Left renal cortex interstitium (tissue), 4 donors: Measurements from ENCODE around the gene SLC25A48. TPM values are rescaled to one million over a fixed set of nuclear protein-coding genes. Genes with fewer than 3 reads are reported as not detected.
A peak's percentile ranks its signal among the peaks of the same experiment; 100 is the strongest.

ENCODE experiments used
- DNase-seq, 4 donors: peaks; one replicate each; pipeline ENCODE4 v3.0.0-alpha.2; 2013; ENCODE audit warnings: low read depth in 4 of 4, low spot score in 2 of 4, missing footprints in 1 of 4
- polyA plus RNA-seq, 4 donors: library from polyadenylated mRNA; unstranded; fragments of 120-200 nt; gene quantifications; one replicate each; pipeline ENCODE4 v1.2.1, GENCODE V29; 2013; ENCODE audit not compliant: insufficient read length in 4 of 4

The SLC25A48 gene, protein sequence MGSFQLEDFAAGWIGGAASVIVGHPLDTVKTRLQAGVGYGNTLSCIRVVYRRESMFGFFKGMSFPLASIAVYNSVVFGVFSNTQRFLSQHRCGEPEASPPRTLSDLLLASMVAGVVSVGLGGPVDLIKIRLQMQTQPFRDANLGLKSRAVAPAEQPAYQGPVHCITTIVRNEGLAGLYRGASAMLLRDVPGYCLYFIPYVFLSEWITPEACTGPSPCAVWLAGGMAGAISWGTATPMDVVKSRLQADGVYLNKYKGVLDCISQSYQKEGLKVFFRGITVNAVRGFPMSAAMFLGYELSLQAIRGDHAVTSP
- 1 to 10 TPM; 2.8 to 4.4 (median 3.9) TPM for polyA plus RNA-seq

DNA sequence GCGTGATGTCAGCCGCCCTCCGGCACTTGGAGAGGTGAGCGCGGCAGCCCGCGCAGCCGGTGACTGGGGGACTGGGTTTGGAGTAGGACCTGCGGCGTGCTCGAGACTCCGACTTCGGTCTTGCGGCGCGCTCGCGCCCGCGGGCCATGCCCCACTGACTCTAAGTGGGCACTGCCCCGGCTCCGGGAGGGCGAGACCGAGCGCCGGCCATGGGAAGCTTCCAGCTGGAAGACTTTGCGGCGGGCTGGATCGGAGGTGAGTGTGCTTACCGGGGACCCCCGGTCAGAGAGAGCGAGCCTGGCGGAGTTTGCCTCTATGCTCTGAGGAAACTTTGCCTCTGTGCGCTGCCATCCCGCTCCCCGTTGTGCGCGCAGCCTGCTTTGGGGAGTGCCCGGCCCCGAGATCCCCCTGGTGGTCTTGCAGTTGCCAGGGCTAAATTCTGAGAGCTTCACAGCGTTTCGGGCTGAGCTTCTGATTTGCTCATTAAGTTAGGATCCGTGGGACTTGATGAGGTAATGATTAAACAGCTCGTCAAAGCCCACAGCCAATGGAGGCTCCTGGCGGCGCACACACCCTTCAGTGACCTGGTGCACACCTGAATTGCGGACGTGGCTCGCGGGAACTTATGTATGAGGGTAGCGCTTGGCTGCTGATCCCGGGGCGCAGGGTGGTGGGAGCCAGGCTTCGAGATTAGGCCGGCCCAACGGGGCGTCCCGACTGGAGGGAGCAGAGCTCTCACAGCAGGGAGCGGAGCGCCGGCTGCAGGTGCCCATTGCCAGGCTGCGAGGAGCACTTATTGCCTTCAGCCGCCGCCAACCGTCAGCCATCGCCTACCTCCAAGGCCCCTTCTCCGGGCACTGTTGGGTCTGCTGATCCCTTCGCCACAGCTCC, at the start of gene SLC25A48:
SLC25A48 (plus strand) TSS at position 25 of the 891 bp plus-strand sequence; CDS start at position 210, 185 bp downstream.
- peak in 2 of 4 donors; percentile 41 to 47 for DNase-seq

DNA sequence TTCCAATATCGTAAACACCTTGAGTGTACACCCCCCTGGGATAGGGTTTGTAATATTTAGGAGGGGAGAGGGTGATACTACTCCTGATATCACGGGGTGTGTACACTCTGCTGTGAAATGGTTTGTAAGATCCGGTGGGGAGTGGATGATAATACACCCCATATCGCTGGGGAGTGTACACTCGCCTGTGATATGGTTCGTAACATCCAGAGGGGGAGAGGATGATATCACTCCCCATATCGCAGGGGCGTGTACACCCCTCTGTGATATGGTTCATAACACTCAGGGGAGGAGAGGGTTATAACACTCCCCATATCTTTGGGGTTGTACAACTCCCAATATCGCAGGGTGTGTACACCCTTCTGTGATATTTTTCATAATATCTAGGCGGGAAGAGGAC, 33.8 kb upstream of the SLC25A48 start:
- DNase-seq, result no peak

DNA sequence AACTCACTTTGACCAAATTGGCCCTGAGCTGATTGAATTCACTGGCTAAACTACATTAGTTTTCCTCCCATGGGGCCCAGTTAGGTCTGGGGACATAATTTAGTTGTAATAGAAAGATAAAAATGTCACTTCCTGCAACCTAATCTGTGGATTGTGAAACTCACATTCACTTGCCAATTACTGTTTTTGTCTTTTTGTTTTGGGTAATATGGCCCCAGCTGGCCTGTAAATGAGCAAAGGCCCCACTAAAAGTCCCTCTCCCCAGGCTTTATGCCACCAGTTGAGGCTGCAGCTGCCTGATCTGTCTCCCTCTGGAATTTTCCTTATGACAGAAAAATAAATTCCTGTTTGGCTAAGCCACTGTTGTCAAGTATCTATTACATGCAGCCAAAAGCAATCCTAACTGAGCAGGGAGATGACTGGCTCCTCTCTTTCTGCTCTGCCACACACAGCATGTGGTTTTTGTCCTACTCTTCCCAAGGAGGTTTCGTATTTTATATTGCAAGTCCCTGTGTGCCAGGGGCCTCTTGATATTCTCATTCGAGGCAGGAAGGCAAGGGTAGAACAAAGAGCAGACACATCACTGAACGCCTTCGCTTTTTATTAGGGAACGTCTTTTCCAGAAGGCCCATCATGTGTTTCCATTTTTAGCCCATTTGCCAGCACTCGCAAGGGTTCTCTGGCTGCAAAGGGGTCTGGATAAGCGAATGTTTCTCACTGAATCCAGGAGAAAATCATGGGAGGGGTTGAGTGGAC, 24.1 kb upstream of the SLC25A48 start:
- no peak for DNase-seq

DNA sequence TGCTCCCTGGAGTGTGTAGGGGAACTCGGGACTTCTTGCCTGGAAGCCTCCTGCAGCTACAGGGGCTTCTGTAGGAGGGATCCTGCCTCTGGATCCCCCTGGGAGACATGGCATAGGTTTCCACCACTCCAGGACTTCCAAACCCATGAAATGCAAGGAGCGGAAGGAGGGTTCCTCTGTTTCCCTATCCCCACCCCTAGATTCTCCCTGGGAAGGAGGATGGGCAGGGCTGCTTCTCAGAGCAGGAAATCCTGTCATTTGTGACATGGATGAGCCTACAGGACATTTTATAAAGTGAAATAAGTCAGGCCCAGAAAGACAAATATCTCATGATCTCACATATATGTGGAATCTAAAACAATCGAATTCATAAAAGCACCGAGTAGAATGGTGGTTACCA, 23.5 kb upstream of the SLC25A48 start:
- DNase-seq, result no peak

DNA sequence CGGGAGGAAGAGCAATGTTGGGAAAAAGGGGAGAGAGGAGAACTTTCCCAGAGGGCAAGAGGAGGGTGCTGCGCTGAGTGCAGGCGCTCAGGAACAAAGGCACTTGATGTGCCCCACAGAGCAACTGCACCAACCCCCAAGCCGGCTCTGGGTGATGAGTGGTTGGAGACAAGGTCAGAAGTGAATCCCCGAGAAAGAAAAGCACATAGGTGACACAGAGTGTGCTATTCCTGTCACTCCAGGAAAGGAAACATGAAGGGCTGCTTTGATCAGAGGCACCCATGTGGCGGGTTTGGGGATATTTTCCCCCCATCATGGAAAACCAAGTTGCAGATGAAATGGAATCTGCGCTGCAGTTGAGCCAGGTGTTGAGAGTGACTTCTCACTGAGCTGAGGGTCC, 20.7 kb upstream of the SLC25A48 start:
- DNase-seq, result no peak

DNA sequence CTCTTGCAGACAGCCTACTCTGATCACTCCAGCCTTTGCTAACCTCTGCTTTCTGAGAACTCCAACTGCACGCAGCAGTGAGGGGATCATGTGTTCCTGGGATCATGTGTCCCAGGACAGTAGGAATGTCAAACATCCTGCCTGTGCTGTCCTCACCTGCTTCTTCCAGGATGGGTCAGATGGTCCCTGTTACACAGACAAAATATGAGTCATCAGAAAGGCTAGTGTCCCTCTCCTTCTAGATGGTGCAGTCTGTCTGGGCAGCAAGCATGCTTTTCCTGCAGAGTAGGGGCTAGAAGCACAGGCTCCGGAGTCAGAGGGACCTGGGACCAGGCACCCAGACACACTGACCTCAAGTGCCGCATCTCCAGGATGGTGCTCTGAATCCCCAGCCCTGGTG, 20.1 kb upstream of the SLC25A48 start:
- DNase-seq, result no peak

DNA sequence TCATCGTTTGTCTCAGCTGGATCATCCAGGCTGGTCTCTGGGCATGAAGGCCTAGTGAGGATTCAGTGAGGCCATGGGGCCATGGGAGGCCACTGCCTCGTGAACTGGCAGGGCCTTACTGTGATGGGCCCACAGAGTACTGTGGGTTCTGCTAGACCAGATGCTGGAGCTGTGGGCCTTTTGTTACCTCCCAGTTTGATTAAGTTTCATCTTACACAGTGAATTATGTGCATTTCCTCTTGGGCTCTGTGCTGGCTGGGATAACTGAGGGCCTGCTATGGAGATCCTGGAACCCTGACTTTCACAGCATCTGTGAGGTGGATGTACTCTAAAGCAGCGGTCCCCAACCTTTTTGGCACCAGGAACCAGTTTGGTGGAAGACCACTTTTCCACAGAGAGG, 19.7 kb upstream of the SLC25A48 start:
- DNase-seq, result no peak

DNA sequence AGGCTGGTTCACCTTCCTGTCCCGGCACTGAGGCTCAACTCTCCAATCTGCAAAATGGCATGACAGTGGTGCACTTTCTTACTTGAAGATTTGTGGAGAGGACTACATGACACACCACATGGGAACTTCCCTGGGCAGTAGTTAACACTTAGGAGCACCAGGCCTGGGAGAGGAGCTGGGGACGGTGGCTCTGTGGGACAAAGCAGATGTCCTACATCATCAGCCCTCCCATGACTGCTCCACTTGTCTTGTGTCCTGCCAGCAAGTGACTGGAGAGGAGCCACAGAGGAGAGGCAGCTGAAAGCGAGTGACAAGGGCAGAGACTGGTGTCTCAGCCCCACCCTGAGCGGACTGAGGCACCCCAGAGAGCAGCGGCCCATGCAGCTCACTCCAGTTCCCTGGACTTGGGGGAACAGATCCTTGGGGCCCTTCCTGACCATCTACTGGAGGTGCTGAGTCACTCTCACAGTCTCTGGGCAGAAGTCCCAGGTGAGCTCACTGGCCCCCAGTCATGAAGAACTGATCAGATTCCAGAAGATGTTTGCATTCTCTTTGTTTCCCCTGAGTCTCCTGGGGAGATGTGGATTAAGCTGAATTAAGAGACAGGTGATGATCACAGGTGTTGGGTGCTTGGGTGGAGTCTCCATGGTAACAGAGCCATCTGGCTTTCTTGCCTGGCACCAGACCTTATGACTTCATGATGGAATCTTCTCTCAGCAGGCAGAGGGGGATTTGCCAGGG, 13.2 kb upstream of the SLC25A48 start:
- DNase-seq, result no peak

DNA sequence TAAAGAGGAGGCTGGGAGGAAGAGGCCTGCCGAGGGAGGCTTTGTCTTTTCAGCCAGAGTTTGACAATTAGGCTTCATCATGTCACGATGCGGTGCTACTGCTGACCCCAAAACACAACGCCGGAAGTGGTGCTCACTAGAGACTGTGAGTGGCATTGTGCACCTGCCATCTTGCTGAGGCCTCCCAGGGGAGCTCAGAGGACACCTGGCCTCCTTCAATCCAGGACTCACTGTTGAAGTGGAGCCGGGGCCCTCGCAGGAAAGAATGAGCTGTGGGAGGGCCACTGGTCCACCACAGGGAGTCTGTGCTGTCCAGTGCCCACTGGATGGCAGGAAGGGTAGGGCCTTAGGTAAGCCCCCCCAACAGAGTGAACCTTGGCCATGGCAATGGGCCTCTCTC, 12.7 kb upstream of the SLC25A48 start:
- no peak for DNase-seq

DNA sequence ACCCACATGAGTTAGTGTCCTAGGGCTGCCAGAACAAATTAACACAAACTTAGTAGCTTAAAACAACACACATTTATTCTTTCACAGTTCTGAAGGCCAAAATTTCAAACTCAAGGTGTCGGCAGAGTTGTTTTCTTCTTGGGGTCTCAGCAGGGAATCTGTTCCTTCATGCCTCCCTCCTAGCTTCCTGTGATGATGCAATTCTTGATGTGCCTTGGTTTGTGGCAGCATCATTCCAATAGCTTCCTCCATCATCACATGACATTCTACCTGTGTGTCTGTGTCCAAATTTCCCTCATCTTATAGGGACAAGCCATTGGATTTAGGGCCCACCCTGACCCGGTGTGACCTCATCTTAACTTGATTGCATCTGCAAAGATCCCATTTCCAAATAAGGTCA, 12.2 kb upstream of the SLC25A48 start:
- DNase-seq, result no peak

DNA sequence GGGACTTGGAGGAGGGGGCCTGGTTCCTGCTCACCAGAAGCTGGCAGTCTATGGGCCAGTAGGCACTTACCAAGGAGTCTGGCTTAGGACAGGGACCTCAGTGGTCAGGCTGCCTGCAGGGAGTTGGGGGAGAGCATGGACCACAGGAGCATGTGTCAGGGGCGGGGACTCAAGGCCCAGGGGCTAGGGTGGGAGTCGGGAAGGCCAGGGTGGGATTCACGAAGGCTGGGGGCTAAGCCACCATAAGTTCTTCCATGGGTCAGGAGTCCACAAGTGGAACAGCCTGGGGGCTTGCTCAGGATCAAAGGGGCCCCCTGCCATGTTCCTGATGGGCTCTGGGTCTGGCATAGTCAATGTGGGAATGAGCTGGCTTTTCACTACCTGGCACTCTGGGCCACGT, 11.5 kb upstream of the SLC25A48 start:
- no peak for DNase-seq

DNA sequence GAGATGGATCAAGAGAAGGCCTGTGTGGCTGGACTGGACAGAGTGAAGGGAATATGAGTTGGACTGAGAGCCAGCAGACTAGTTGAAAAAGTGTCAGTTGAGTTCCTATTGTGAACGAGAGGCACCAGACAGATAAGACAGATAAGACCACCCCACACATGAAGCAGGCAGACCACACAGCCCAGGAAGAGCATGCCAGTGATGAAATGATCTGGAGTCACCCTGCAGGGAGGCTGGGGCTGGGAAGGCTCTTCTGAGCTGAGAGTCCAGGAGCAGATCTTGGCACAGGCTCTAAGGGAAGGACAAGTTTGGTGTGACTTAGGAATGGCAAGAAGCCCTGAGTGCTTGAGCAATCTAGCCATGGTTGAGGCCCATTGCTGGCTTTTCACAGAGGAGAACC, 10.6 kb upstream of the SLC25A48 start:
- no peak for DNase-seq

DNA sequence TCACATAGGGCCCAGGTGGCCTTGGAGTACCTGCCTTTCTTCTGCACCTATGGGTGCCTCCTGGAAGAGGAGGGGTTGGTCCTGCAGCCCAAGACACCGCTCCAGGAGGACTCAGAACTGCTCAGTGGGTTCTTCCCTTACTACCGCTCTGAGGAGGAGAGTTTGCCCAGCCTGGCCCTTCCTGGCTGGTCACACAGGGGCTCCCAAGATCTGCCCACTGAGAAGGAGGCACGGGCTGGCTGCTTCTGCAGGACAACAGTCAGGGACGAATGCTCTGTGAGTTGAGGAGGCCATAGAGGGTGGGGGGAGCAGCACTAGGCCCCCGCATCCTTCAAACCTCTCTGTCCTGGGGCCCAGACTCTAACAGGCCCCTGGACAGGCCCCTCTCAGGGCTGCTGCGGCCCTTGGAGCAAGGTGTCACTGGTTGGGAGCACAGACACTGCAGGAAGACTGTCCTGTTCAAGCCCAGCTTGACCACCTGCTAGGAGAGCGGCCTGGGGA, 9.9 kb upstream of the SLC25A48 start:
- DNase-seq, result no peak

DNA sequence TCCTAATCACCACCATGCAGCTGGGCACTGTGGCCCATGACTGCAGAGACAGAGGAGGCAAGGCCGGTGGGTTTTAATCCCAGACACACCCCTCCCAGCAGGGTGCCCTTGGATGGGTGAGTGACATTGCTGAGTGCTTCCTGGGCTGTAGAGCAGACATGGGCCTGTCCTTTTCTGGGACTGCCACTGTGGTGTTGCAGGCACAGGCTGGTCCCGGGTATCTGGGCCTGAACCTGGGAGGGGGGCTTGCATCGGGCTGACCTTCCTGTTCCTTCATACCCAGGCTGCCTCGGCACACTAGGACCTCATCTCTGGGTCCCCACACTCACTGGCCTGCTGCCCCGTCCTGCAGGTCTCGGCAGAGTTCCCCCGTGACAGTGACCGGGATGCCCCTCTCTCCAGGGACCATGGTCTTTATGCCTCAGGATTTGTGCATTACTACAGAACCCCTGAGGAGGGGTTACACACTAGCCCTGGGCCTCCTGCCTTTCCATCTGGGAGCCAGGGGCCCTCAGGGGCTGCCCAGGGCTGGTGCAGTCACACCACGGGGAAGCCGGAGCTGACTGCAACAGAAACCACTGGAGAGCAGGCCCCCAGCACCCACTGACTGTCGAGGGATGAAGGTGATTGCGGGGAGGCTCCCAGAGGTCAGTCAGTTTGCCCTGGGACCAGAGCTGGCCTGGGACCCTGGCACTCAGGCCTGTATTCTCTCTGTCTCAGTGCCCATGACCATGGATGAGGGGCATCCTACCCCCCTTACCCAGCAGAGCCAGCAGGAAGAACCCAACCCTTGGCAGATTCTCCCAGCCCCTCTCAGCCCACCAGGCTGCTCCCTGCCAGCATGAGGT, 8.9 kb upstream of the SLC25A48 start:
- no peak for DNase-seq

DNA sequence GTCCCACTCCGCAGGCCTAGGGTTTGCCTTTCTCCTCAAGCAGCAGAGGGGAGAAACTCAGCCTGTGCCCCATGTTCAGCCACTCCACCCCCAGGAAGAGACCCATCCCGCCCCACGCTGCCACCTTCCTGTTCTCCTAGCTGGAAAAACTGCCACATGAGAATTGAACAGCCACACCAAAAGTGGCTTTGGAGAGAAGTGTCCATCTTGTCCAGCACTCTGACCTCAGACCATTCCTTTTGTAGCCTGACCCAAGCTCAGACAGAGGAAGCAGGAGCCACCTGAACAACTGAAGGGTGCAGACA, 8.3 kb upstream of the SLC25A48 start:
- no peak for DNase-seq

DNA sequence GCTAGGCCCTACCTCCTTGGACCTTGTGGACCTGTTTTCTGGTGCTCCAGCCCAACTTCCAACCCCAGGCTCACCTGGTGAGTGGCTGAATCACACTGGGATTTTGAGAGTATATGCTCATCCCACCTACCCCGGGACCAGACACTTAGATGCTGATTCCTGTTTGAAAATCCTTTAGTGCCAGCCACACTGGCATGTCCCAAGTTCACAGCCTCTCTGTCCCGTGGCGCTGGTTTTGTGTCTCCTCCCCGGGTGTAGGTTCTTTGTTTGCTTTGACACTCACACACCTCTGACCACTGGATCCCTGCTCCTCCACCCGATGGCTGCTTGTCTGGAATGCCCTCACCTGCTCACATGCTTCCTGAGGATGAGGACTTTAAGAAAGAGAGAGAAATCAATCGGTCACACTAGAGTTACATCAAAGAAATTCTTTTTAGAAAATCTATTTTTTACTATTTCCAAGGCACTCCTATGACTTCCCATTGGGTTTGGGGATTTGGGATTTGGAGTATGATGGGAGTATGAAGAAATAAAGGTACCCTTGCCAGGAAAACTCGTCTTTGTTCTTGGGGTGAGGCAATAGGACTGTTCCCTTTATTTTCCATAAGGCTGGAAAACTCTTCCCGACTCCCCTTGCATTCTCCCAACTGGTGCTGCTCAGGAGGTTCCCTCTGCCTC, 7.3 kb upstream of the SLC25A48 start:
- DNase-seq, result no peak

DNA sequence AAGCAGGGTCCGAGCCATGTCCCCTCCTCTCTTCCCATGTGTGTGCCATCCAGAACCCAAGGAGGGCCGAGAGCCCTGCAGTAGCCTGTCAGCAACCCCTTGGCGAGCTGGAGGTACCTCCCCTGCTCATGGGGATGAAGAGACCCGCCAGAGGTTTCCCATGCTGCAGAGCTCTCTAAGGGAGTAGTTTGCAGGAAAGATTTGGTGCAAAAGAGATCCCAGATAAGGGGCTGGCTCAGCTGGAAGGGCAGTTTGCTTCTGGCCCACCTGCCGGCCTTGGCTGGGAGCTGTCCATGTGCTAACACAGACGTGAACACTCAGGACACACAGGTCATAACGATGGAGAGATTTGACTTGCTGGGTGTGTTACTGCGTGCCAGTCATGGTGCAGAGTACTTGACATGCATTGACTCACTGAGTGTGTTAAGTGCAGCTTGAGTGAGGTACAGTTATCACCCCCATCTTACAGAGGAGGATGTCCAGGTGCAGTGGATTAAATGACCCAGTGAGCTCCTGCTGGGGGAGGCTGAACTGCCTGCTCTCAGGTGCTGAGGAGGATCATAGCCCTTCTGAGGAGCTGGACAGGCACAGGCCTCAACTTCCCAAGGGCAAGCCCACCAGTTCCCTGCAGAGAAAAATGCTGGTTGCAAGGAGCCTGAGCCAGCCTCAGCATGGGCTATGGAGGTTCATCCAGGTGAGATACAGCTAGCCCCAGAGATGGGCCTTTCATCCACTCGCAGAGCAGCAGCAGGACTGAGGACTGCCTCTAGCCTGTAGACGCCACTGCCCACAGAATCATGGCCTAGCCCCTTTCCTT, 6.3 kb upstream of the SLC25A48 start:
- DNase-seq, result no peak

DNA sequence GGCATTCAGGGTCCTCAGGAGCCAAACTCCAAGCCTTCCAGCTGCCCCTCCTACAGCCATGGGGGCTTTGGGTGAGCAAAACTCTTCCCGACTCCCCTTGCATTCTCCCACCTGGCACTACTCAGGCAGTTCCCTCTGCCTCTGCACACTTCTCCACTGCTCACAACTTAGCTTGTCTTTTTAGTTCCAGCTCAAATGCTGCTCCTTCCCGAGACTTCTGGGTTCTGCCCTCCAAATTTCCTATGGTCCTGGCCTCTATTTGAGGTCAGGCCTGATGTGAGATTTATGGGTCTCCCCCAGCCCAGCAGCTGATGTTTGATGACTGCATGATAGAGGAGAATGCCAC, 5.7 kb upstream of the SLC25A48 start:
- no peak for DNase-seq
